ENCODE measurements around the gene DPP7. TPM values are rescaled to one million over a fixed set of nuclear protein-coding genes. Genes with fewer than 3 reads are reported as not detected.
A peak's percentile ranks its signal among the peaks of the same experiment; 100 is the strongest.

Gene DPP7
- total RNA-seq, 1 donor from 2014 or later: 259 TPM

DNA sequence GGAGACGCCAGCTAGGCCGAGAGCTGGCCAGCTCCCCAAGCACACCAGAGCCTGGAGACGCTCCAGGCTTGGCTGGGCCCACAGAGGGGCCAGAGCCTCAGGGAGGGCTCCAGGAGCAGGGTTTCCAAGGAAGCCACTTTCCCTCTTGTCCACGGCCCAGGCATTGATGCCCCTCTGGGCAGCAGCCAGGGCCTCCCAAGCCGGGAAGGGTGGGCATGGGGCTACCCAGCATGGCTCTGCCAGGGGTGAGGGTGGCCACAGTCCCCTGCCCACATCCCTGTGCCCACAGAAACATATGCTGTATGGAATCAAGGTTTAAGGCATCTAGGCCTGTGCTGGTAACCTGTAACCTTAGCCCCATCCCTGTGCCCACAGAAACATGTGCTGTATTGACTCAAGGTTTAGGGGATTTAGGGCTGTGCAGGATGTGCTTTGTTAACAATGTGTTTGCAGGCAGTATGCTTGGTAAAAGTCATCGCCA lies 1.5 kb upstream of the DPP7 start:
- no peak for ATAC-seq (ENCODE audit: low read depth)
- intact Hi-C loops (cut with micrococcal nuclease): no loop called here
- no peak overlapping the region for H3K27ac Mint-ChIP-seq
- H3K4me1 Mint-ChIP-seq: peaks cover 32% of the 10 kb centered on the region
- ChIA-PET POLR2A (interaction anchor here (1.2 to 3.6 kb wide), 4 partner anchors 13 to 124 kb away, joined by 10 to 22 read pairs (median 14); partner anchors contain the start of genes MAN1B1, RNF208 and TUBB4B), CTCF (interaction anchor here (1.0 to 1.4 kb wide), 2 partner anchors 69 to 111 kb away, joined by 3 to 4 read pairs; partner anchors contain the start of gene RNF224)
- no peak overlapping the region for H3K4me3 Mint-ChIP-seq
- TF ChIP-seq, protein P1, sequence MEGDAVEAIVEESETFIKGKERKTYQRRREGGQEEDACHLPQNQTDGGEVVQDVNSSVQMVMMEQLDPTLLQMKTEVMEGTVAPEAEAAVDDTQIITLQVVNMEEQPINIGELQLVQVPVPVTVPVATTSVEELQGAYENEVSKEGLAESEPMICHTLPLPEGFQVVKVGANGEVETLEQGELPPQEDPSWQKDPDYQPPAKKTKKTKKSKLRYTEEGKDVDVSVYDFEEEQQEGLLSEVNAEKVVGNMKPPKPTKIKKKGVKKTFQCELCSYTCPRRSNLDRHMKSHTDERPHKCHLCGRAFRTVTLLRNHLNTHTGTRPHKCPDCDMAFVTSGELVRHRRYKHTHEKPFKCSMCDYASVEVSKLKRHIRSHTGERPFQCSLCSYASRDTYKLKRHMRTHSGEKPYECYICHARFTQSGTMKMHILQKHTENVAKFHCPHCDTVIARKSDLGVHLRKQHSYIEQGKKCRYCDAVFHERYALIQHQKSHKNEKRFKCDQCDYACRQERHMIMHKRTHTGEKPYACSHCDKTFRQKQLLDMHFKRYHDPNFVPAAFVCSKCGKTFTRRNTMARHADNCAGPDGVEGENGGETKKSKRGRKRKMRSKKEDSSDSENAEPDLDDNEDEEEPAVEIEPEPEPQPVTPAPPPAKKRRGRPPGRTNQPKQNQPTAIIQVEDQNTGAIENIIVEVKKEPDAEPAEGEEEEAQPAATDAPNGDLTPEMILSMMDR (IDR thresholded peaks at IDR 0.05): no peak
- DNase-seq: no peak
- no peaks in the 10 kb centered on the region for H3K9me3 Mint-ChIP-seq
- H3K27me3 Mint-ChIP-seq: no peaks in the 10 kb centered on the region
- peaks cover 8% of the 10 kb centered on the region for H3K36me3 Mint-ChIP-seq (ENCODE audit: low read depth)

DNA sequence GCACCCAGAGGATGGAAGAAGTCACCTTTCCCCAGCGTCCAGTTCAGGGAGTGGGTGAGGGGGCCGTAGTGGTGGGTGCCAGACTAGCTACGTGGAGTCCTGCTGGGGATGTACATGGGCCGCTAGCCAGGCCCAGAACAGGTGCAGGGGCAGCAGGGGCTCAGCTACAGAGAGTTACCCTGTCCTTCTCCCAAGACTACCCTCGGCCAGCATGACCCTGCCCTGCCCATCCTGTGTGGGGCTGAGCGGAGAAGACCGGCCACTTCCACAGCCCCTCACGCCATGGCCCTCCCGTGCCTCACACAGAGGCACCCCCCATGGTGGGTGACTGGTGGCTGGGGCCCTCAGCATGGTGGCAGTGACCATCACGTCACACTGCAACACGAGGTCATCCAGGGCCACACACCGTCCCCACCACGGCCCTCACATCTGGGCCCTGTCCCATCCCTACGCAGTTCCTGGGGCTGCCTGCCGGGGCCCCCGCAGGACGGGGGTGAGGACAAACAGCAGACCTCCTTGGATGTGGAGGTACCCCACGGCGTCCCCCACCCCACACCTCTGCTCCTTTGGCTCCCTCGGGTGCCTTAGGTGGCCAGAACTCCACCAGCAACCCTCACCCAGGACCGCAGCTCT lies 977 bp upstream of the DPP7 start:
- POLR2A ChIA-PET: interaction anchor here (0.6 to 3.6 kb wide), 9 partner anchors 12 to 125 kb away, joined by 3 to 22 read pairs (median 3); partner anchors contain the start of genes MAN1B1, RNF208 and TUBB4B
- TF ChIP-seq, protein P1 (IDR thresholded peaks at IDR 0.05): no peak
- DNase-seq (no peak), ATAC-seq (ENCODE audit: low read depth) (no peak)
- no peaks in the 10 kb centered on the region for H3K27me3 Mint-ChIP-seq
- H3K36me3 Mint-ChIP-seq (ENCODE audit: low read depth): peaks cover 11% of the 10 kb centered on the region
- CTCF ChIA-PET: interaction anchor here (1.0 to 1.4 kb wide), 2 partner anchors 69 to 111 kb away, joined by 3 to 4 read pairs; partner anchors contain the start of gene RNF224
- peak overlapping the region; percentile 64 for H3K4me3 Mint-ChIP-seq
- peaks cover 26% of the 10 kb centered on the region for H3K4me1 Mint-ChIP-seq
- intact Hi-C loops (cut with micrococcal nuclease): no loop called here
- no peak overlapping the region for H3K27ac Mint-ChIP-seq
- no peaks in the 10 kb centered on the region for H3K9me3 Mint-ChIP-seq

DNA sequence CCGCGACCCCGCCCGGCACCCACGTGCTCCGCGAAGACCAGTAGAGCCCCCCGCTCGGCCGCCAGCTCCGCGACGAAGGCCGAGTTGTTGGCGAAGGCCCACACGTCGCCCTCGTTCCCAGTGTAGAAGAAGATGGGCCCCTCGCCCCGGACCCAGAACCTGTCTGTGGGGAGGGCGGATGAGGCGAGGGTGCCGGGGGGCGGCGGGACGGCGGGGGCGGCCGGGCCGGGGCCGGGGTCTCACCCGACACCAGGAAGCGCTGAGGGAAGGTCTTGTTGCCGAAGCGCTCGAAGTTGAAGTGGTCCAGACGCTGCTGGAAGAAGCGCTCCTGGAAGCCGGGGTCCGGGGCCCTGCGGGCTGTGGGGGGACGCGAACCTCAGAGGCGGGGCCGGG lies 317 bp downstream of the DPP7 start:
- no peaks in the 10 kb centered on the region for H3K9me3 Mint-ChIP-seq
- POLR2A ChIA-PET: interaction anchor here (0.7 to 3.6 kb wide), 8 partner anchors 13 to 163 kb away, joined by 3 to 22 read pairs (median 6); partner anchors contain the start of genes MAN1B1, TOR4A and TUBB4B
- no peaks in the 10 kb centered on the region for H3K27me3 Mint-ChIP-seq
- ATAC-seq (ENCODE audit: low read depth): peak; percentile 15
- TF ChIP-seq, protein P1 (IDR thresholded peaks at IDR 0.05): no peak
- DNase-seq: no peak
- H3K4me3 Mint-ChIP-seq: peak overlapping the region; percentile 73
- intact Hi-C loops (cut with micrococcal nuclease): loop anchor here (1.0 kb wide), 3 partner anchors 19 to 44 kb away; partner anchors contain the start of gene SAPCD2
- CTCF ChIA-PET: interaction anchor here (1.0 kb wide), 1 partner anchor 18 kb away, joined by 3 read pairs; no protein-coding TSS in a partner anchor
- peaks cover 17% of the 10 kb centered on the region for H3K4me1 Mint-ChIP-seq
- H3K36me3 Mint-ChIP-seq (ENCODE audit: low read depth): peaks cover 17% of the 10 kb centered on the region
- no peak overlapping the region for H3K27ac Mint-ChIP-seq

DNA sequence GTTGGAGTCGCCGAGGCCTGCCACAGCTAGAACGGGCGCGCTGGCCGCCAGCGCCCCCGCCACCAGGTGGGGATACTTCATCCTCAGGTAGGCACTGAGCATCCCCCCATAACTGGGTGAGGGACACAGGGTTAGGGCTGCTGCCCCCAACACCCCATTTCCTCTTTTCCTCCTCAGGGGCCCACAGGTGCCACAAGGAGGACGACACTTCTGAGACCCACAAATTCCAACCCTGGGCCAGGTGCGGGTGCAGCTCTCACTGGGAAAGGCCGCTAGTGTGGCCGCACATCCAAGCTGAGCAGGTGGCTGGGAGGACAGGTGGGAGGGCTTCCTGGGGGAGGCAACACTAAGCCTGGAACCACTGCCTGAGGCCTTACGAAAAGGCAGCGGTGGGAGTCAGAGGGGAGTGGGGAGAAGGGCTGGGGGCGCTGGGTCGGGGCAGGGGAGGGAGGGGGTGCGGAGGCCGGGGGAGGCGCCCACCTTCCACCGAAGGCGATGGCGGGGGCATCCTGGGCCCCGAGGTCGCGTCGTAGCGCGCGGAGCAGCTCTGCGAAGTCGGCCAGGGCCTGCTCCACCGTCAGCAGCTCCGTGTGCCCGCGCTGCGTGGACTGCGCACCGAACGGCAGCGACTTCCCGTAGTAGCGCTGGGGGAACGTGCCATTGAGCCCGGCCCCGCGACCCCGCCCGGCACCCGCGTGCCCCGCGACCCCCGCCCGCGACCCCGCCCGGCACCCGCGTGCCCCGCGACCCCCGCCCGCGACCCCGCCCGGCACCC lies 961 bp downstream of the DPP7 start:
- Mint-ChIP-seq H3K9me3 (no peaks in the 10 kb centered on the region), H3K4me1 (peaks cover 10% of the 10 kb centered on the region), H3K4me3 (peak overlapping the region; percentile 74), H3K36me3 (ENCODE audit: low read depth) (peaks cover 23% of the 10 kb centered on the region), H3K27me3 (no peaks in the 10 kb centered on the region), H3K27ac (no peak overlapping the region)
- no peak for DNase-seq
- ChIA-PET CTCF (interaction anchor here (1.0 to 1.1 kb wide), 2 partner anchors 18 to 45 kb away, joined by 3 read pairs; no protein-coding TSS in a partner anchor), POLR2A (interaction anchor here (0.5 to 3.6 kb wide), 9 partner anchors 10 to 1178 kb away, joined by 3 to 22 read pairs (median 4); partner anchors contain the start of genes TOR4A, TUBB4B and UAP1L1)
- intact Hi-C loops (cut with micrococcal nuclease): loop anchor here (1.0 kb wide), 3 partner anchors 18 to 43 kb away; partner anchors contain the start of gene SAPCD2
- TF ChIP-seq, protein P1 (IDR thresholded peaks at IDR 0.05): no peak
- ATAC-seq (ENCODE audit: low read depth): peak; percentile 25
